CD14-positive monocyte (primary cell): ENCODE results near the gene PHYHIPL. TPM values are rescaled to one million over a fixed set of nuclear protein-coding genes. Genes with fewer than 3 reads are reported as not detected.

Source experiments
- DNase-seq, 3 donors: peaks; one replicate each; pipeline ENCODE4 v3.0.0-alpha.2; 2011 to 2022
- H2AFZ ChIP-seq: 2 replicates; pipeline ENCODE4 v1.6.0; 2012; ENCODE audit warnings: mild to moderate bottlenecking, low read depth, low read length, inconsistent platforms; ENCODE audit not compliant: insufficient read depth, poor library complexity, severe bottlenecking
- H3K27ac ChIP-seq, 2 donors: 1 replicate in 1 of 2; 2 replicates in 1 of 2; pipeline ENCODE4 v1.5.1; 2012 to 2013; ENCODE audit warnings: low read length in 2 of 2, control low read depth in 1 of 2, inconsistent platforms in 1 of 2, low read depth in 1 of 2, mild to moderate bottlenecking in 1 of 2
- H3K27me3 ChIP-seq, 2 donors: one replicate each; pipeline versions ENCODE4 v1.6.0 to v1.6.1; 2011 to 2013; ENCODE audit warnings: low read length in 2 of 2; ENCODE audit not compliant: control insufficient read depth in 2 of 2, insufficient read depth in 2 of 2
- H3K36me3 ChIP-seq, 2 donors: replicated peaks in 1 of 2; 1 replicate in 1 of 2; 2 replicates in 1 of 2; pipeline versions ENCODE4 v1.5.1 to v1.6.1; 2012 to 2013; ENCODE audit warnings: low read length in 2 of 2, control low read depth in 1 of 2, inconsistent platforms in 1 of 2, mild to moderate bottlenecking in 1 of 2; ENCODE audit not compliant: insufficient read depth in 2 of 2, control insufficient read depth in 1 of 2
- H3K4me1 ChIP-seq, 2 donors: 1 replicate in 1 of 2; 2 replicates in 1 of 2; pipeline versions ENCODE4 v1.5.1 to v1.6.1; 2012 to 2013; ENCODE audit warnings: low read length in 2 of 2, control low read depth in 1 of 2, inconsistent platforms in 1 of 2, mild to moderate bottlenecking in 1 of 2, moderate library complexity in 1 of 2; ENCODE audit not compliant: insufficient read depth in 2 of 2, control insufficient read depth in 1 of 2
- H3K4me2 ChIP-seq: replicated peaks from 2 replicates; pipeline ENCODE3; 2012; ENCODE audit warnings: low read length, moderate library complexity, mild to moderate bottlenecking; ENCODE audit not compliant: poor library complexity, severe bottlenecking; ENCODE audit errors: extremely low read depth
- H3K4me3 ChIP-seq, 3 experiments: fragments of 200-600 bp in 1 of 3; sonication (generic) in 1 of 3; replicated peaks in 1 of 3; 1 replicate in 2 of 3; 2 replicates in 1 of 3; pipeline ENCODE4 v1.5.1; 2011 to 2013; ENCODE audit warnings: low read length in 3 of 3, mild to moderate bottlenecking in 3 of 3, control low read depth in 2 of 3, low read depth in 2 of 3, inconsistent platforms in 1 of 3, moderate library complexity in 1 of 3
- H3K79me2 ChIP-seq: 2 replicates; pipeline ENCODE4 v1.6.0; 2012; ENCODE audit warnings: mild to moderate bottlenecking, control low read depth, inconsistent platforms, low read length, moderate library complexity; ENCODE audit not compliant: insufficient read depth
- H3K9ac ChIP-seq: 2 replicates; pipeline ENCODE4 v1.6.0; 2017; ENCODE audit warnings: low read length, mild to moderate bottlenecking; ENCODE audit not compliant: insufficient read depth, poor library complexity, severe bottlenecking
- H3K9me3 ChIP-seq, 2 donors: replicated peaks in 1 of 2; 1 replicate in 1 of 2; 2 replicates in 1 of 2; pipeline versions ENCODE4 v1.5.1 to v1.6.1; 2012 to 2013; ENCODE audit warnings: low read length in 2 of 2, control low read depth in 1 of 2; ENCODE audit not compliant: control insufficient read depth in 1 of 2, insufficient read depth in 1 of 2
- H4K20me1 ChIP-seq: 2 replicates; pipeline ENCODE4 v1.6.0; 2012; ENCODE audit warnings: mild to moderate bottlenecking, low read length, control low read depth, moderate library complexity; ENCODE audit not compliant: insufficient read depth
- H3K27ac Mint-ChIP-seq, 7 donors: one replicate each; pipeline ENCODE4 v1.8.0; 2020; ENCODE audit warnings: mild to moderate bottlenecking in 7 of 7, mixed read lengths in 7 of 7, moderate library complexity in 6 of 7, inconsistent platforms in 2 of 7
- H3K27me3 Mint-ChIP-seq, 3 donors: one replicate each; pipeline ENCODE4 v1.8.0; 2021 to 2022; ENCODE audit warnings: low read depth in 3 of 3, mild to moderate bottlenecking in 3 of 3, mixed read lengths in 3 of 3, moderate library complexity in 3 of 3, inconsistent platforms in 1 of 3
- H3K36me3 Mint-ChIP-seq, 2 donors: one replicate each; pipeline ENCODE4 v1.8.0; 2020; ENCODE audit warnings: mixed read lengths in 2 of 2, inconsistent platforms in 1 of 2, mild to moderate bottlenecking in 1 of 2
- H3K4me1 Mint-ChIP-seq: one replicate; pipeline ENCODE4 v1.8.0; 2020; ENCODE audit warnings: mild to moderate bottlenecking, mixed read lengths
- H3K4me3 Mint-ChIP-seq, 2 donors: one replicate each; pipeline ENCODE4 v1.8.0; 2020; ENCODE audit warnings: mild to moderate bottlenecking in 2 of 2, mixed read lengths in 2 of 2, moderate library complexity in 1 of 2
- H3K9me3 Mint-ChIP-seq, 7 donors: one replicate each; pipeline ENCODE4 v1.8.0; 2020 to 2022; ENCODE audit warnings: mixed read lengths in 7 of 7, mild to moderate bottlenecking in 6 of 7, moderate library complexity in 6 of 7, inconsistent platforms in 2 of 7
- CTCF ChIP-seq: fragments of 200-600 bp; IDR thresholded peaks from one replicate; pipeline ENCODE4 v1.8.0; 2022; ENCODE audit warnings: antibody characterized with exemption, mild to moderate bottlenecking
- WGBS: methylation state at CpG from one replicate; pipeline ENCODE4 v1.1.5; 2013; ENCODE audit warnings: missing lambda C conversion rate; ENCODE audit not compliant: insufficient coverage; 5-methylcytosine and 5-hydroxymethylcytosine counted together
- intact Hi-C, 2 donors: fragments of 100-400 bp; cut with micrococcal nuclease; formaldehyde crosslinking; loops; one replicate each; pipeline versions ENCODE4 v1.15.0 to v1.15.1; 2023
- polyA plus RNA-seq, 3 donors: library from polyadenylated mRNA; depleted of rRNA in 1 of 3; unstranded in 2 of 3; stranded (reverse) in 1 of 3; fragments of 300-500 nt in 2 of 3; fragments of >200 nt in 1 of 3; fragmentation: Illumina TruSeq in 2 of 3; gene quantifications; 1 replicate in 2 of 3; 2 replicates in 1 of 3; pipeline ENCODE4 v1.2.3, GENCODE V29; 2012 to 2021

The PHYHIPL gene
- polyA plus RNA-seq, 3 donors = not detected

GRCh38 chr10:59177031-59177797 lies 771 bp downstream of the PHYHIPL start:
- Histone ChIP-seq H3K4me2 (no peak overlapping the region), H3K9me3 (peaks cover 0 to 14% of the 10 kb centered on the region in 2 donors), H3K79me2 (no peaks in the 10 kb centered on the region), H3K4me3 (no peak overlapping the region), H3K36me3 (no peaks in the 10 kb centered on the region), H4K20me1 (no peaks in the 10 kb centered on the region), H3K27ac (no peak overlapping the region), H3K9ac (no peak overlapping the region), H3K27me3 (peaks cover 18 to 37% of the 10 kb centered on the region in 2 donors), H3K4me1 (no peaks in the 10 kb centered on the region), H2AFZ (no peak overlapping the region)
- peaks cover 0 to 2% (median 0%) of the 10 kb centered on the region in 7 donors for H3K9me3 Mint-ChIP-seq
- intact Hi-C loops = no loop called here
- 8% methylated on average over 40 of the region's 41 CpGs for WGBS
- no peak for TF ChIP-seq CTCF
- peak overlapping the region; percentile 39 to 72 for H3K4me3 Mint-ChIP-seq
- H3K36me3 Mint-ChIP-seq = no peaks in the 10 kb centered on the region
- H3K4me1 Mint-ChIP-seq = peaks cover 4% of the 10 kb centered on the region
- DNase-seq = no peak
- peaks cover 32 to 43% (median 37%) of the 10 kb centered on the region in 3 donors for H3K27me3 Mint-ChIP-seq
- no peak overlapping the region for H3K27ac Mint-ChIP-seq

- Mint-ChIP-seq H3K27me3 (peaks cover 31 to 43% (median 37%) of the 10 kb centered on the region in 3 donors), H3K9me3 (peaks cover 0 to 2% (median 0%) of the 10 kb centered on the region in 7 donors), H3K4me1 (peaks cover 4% of the 10 kb centered on the region), H3K27ac (no peak overlapping the region), H3K4me3 (no peak overlapping the region), H3K36me3 (no peaks in the 10 kb centered on the region)
- peaks cover 0 to 14% of the 10 kb centered on the region in 2 donors for H3K9me3 ChIP-seq
- H3K4me2 ChIP-seq = no peak overlapping the region
- H3K4me3 ChIP-seq = no peak overlapping the region
- intact Hi-C loops = no loop called here
- H3K4me1 ChIP-seq = no peaks in the 10 kb centered on the region
- H2AFZ ChIP-seq = no peak overlapping the region
- no peaks in the 10 kb centered on the region for H4K20me1 ChIP-seq
- DNase-seq = no peak
- H3K27ac ChIP-seq = no peak overlapping the region
- no CpG with 5 or more reads among the region's 5 CpGs for WGBS
- TF ChIP-seq CTCF = no peak
- H3K79me2 ChIP-seq = no peaks in the 10 kb centered on the region
- peaks cover 18 to 37% of the 10 kb centered on the region in 2 donors for H3K27me3 ChIP-seq
- no peaks in the 10 kb centered on the region for H3K36me3 ChIP-seq
- no peak overlapping the region for H3K9ac ChIP-seq
Observed at GRCh38 chr10:59177836-59178235, 1.4 kb downstream of the PHYHIPL start.
